Ovary (tissue), 9 donors: Measurements from ENCODE around the gene CHST13. TPM values are rescaled to one million over a fixed set of nuclear protein-coding genes. Genes with fewer than 3 reads are reported as not detected.

Source experiments
- DNase-seq, 5 donors: peaks; one replicate each; pipeline ENCODE4 v3.0.0-alpha.2; 2019 to 2020
- H3K27ac ChIP-seq, 2 donors: fragments of 200-600 bp; one replicate each; pipeline versions ENCODE4 v1.5.1 to v1.8.0; 2019 to 2022
- H3K27me3 ChIP-seq: fragments of 200-600 bp; one replicate; pipeline ENCODE4 v1.8.0; 2022
- H3K36me3 ChIP-seq: fragments of 200-600 bp; sonication (generic); one replicate; pipeline ENCODE4 v1.5.1; 2019
- H3K4me1 ChIP-seq: one replicate; pipeline ENCODE4 v1.8.1; 2013; ENCODE audit warnings: mild to moderate bottlenecking, moderate library complexity; ENCODE audit not compliant: insufficient read depth
- H3K4me3 ChIP-seq: fragments of 200-600 bp; sonication (generic); one replicate; pipeline ENCODE4 v1.5.1; 2017
- H3K9me3 ChIP-seq, 2 donors: fragments of 200-600 bp in 1 of 2; sonication (generic) in 1 of 2; one replicate each; pipeline versions ENCODE4 v1.5.1 to v1.8.1; 2013 to 2019; ENCODE audit warnings: mild to moderate bottlenecking in 1 of 2, moderate library complexity in 1 of 2
- EP300 ChIP-seq: sonication (generic); formaldehyde crosslinking; IDR thresholded peaks from one replicate; pipeline ENCODE4 v1.6.1; 2017; ENCODE audit warnings: antibody characterized with exemption
- POLR2A ChIP-seq: fragments of 450-650 bp; IDR thresholded peaks from one replicate; pipeline ENCODE4 v1.6.1; 2017; ENCODE audit warnings: antibody characterized with exemption, mild to moderate bottlenecking, moderate library complexity
- WGBS, 3 donors: extraction: QIAGEN DNeasy Blood & Tissue Kit in 1 of 3; methylation state at CpG; one replicate each; pipeline versions ENCODE4 v1.1.5 to v1.1.7; 2013 to 2017; 5-methylcytosine and 5-hydroxymethylcytosine counted together
- intact Hi-C, 4 donors: fragments of 100-400 bp; cut with DNase I; formaldehyde crosslinking; loops; one replicate each; pipeline versions ENCODE4 v1.11.0 to v1.15.1; 2022 to 2023
- polyA plus RNA-seq, 2 donors: library from polyadenylated mRNA; stranded (reverse); fragments of 200-250 nt in 1 of 2; fragments of 350-450 nt in 1 of 2; fragmentation: Illumina TruSeq in 1 of 2; extraction: RNeasy Lipid Tissue Mini Kit (QIAGEN cat#74804) in 1 of 2; gene quantifications; one replicate each; pipeline ENCODE4 v1.2.3, GENCODE V29; 2013 to 2014
- total RNA-seq, 7 donors: library from RNA; depleted of rRNA in 2 of 7; stranded (reverse); fragments of >200 nt in 2 of 7; fragmentation: NEBNext Ultra II Directional in 3 of 7; extraction: Animal tissue kit (Norgen Biotek cat#: 25700) in 3 of 7; gene quantifications; one replicate each; pipeline versions ENCODE4 v1.1.0 to v1.2.4, GENCODE V29; 2016 to 2023
- TF ChIP-seq, protein P1 (sequence below), 3 donors: fragments of 450-650 bp in 2 of 3; fragments of 200-600 bp in 1 of 3; IDR thresholded peaks; one replicate each; pipeline versions ENCODE4 v1.5.1 to v1.8.0; 2016 to 2022; ENCODE audit warnings: antibody characterized with exemption in 3 of 3, mild to moderate bottlenecking in 1 of 3
- donor health status: DM: no; HTN: no; CAD: no; lungs with moderate emphysema.
- donor health status: DM: no; HTN: no; CAD: no.
- donor health status: Bipolar disorder and iron deficiency.
- donor health status: DM: yes; HTN: yes; CAD: no.
- donor health status: DM: no; HTN: no; CAD: no.
- donor health status: DM: yes; HTN: yes; CAD: no.

CHST13 gene
- total and polyA plus RNA-seq, 9 donors: 0.12 to 0.87 (median 0.31) TPM; not detected in 4

DNA sequence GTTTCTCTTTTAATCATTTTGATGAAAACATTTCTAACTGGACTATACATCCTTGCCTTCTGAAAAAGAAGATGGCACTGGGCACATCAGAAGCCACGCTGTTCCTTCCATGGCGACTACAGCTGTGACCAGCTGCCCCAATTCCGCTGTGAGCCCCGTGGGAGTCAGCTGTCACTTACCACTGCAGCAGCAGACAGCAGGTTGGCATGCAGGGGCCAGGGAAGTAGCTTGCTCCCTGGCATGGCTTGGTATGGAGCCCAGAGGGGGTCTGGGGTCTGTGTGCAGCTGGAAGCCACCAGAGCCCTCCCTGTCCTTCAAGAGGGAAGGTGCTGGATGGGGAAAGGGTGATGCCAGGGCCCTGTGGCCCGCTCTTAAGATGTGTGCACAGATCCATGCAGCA, 43.7 kb upstream of the CHST13 start:
- intact Hi-C loops: no loop called here
- H3K27me3 ChIP-seq: no peaks in the 10 kb centered on the region
- no peaks in the 10 kb centered on the region for H3K4me1 ChIP-seq
- DNase-seq: no peak
- H3K9me3 ChIP-seq: no peaks in the 10 kb centered on the region
- 69 to 77% (median 74%) methylated on average over 5 of the region's 5 CpGs for WGBS, 3 donors
- H3K4me3 ChIP-seq: no peak overlapping the region
- TF ChIP-seq, protein P1, sequence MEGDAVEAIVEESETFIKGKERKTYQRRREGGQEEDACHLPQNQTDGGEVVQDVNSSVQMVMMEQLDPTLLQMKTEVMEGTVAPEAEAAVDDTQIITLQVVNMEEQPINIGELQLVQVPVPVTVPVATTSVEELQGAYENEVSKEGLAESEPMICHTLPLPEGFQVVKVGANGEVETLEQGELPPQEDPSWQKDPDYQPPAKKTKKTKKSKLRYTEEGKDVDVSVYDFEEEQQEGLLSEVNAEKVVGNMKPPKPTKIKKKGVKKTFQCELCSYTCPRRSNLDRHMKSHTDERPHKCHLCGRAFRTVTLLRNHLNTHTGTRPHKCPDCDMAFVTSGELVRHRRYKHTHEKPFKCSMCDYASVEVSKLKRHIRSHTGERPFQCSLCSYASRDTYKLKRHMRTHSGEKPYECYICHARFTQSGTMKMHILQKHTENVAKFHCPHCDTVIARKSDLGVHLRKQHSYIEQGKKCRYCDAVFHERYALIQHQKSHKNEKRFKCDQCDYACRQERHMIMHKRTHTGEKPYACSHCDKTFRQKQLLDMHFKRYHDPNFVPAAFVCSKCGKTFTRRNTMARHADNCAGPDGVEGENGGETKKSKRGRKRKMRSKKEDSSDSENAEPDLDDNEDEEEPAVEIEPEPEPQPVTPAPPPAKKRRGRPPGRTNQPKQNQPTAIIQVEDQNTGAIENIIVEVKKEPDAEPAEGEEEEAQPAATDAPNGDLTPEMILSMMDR (IDR thresholded peaks at IDR 0.05): no peak
- no peak overlapping the region for H3K27ac ChIP-seq
- no peaks in the 10 kb centered on the region for H3K36me3 ChIP-seq

DNA sequence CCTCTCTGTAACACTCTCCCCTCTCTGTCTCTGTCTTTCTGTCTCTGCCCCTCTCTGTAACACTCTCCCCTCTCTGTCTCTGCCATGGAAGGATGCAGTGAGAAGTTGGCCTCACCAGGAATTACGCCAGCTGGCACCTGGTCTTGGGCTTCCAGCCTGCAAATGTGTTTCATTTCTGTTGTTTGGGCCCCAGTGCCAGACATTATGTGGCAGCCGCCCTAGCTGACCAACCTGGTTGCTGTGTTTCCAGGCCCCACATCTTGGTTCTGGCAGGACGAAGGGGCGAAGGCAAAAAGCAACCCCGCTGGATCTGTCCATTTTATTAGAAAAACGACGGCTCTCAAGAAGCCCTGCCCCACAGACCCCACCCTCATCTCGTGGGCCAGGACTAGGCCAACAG, 43.1 kb upstream of the CHST13 start:
- no peak overlapping the region for H3K27ac ChIP-seq
- 72 to 75% (median 75%) methylated on average over 8 of the region's 8 CpGs for WGBS, 3 donors
- no peak overlapping the region for H3K4me3 ChIP-seq
- H3K4me1 ChIP-seq: no peaks in the 10 kb centered on the region
- intact Hi-C loops: no loop called here
- H3K27me3 ChIP-seq: no peaks in the 10 kb centered on the region
- no peaks in the 10 kb centered on the region for H3K36me3 ChIP-seq
- TF ChIP-seq EP300 (no peak), POLR2A (no peak)
- TF ChIP-seq, protein P1 (IDR thresholded peaks at IDR 0.05): no peak
- DNase-seq: no peak
- H3K9me3 ChIP-seq: no peaks in the 10 kb centered on the region

DNA sequence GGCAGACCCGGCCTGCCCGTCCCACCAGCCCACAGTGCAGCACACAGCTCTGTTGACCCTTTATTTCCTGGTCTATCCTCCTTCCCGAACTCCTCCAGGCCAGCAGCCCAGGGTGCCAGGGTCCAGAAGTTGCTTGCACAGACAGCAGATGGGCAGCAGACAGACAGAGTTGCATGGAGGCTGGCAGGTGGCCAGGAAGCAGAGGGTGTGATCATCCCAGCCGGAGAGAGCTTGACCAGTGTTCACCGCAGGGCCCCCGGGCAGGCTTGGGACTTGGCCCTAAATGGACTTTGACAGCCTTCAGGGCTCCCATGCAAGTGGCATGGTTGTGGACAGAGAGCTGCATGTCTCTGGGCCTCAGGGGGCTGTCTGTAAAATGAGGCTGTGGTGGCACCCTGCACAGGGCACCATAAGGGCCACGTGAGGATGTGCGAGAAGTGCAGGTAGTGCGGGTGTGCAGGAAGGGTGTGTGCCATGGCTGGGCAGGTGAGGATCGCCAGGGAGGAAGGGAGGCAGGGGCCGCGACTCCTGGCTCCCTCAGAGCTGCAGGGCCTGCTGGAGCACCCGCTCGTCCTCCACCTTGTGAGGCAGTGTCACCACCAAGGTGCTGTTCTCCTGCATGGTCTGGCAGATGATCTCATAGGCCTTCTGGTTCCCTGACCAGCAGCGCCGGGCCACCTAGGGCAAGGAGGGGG, 42.0 kb upstream of the CHST13 start:
- TF ChIP-seq EP300: no peak
- TF ChIP-seq POLR2A: no peak
- Histone ChIP-seq H3K9me3 (no peaks in the 10 kb centered on the region), H3K27ac (no peak overlapping the region), H3K4me3 (no peak overlapping the region), H3K27me3 (no peaks in the 10 kb centered on the region), H3K4me1 (no peaks in the 10 kb centered on the region), H3K36me3 (no peaks in the 10 kb centered on the region)
- intact Hi-C loops: no loop called here
- 77 to 85% (median 84%) methylated on average over 16 of the region's 16 CpGs for WGBS, 3 donors
- peak in 1 of 5 donors; percentile 43 for DNase-seq

DNA sequence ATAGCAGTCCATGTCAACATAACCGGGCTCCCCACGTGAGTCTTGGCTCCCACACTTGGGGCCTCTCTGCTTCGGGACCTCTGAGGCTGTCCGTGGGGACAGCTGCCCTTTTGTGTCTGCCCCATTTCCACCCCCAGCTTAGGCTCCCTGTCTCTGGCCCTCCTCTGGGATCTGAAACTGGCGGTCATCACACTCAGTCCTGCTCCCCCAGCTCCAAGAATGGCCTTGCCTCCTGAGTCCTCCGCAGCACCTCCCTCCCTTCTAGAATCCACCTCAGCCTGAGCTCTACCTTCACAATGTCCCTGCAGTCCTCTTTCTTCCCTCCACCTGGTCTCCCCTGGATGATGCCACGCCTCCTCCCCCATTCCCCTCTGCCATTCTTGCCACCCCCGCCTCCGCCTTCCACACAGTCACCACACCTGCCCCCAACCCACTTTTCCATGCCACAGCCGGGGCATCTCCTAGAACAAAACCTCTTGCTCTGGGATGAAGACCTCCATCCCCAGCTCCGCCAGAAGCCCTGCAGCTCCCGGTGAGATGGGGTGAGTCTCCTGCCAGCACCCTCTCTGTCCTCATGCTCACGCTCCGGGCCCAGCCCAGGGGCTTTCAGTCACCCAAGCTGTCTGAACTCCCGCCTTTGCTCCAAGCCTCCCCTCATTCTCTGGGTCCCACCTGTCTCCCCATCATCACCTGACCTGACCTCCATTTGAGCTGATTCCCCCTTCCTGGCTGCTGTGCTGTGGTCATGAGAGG, 41.3 kb upstream of the CHST13 start:
- Histone ChIP-seq H3K4me1 (no peaks in the 10 kb centered on the region), H3K27ac (no peak overlapping the region), H3K9me3 (no peaks in the 10 kb centered on the region), H3K4me3 (no peak overlapping the region), H3K27me3 (no peaks in the 10 kb centered on the region), H3K36me3 (no peaks in the 10 kb centered on the region)
- intact Hi-C loops: no loop called here
- no peak for DNase-seq
- 87 to 94% (median 88%) methylated on average over 15 of the region's 15 CpGs for WGBS, 3 donors
- TF ChIP-seq EP300 (no peak), POLR2A (no peak)
- TF ChIP-seq, protein P1 (IDR thresholded peaks at IDR 0.05): no peak

DNA sequence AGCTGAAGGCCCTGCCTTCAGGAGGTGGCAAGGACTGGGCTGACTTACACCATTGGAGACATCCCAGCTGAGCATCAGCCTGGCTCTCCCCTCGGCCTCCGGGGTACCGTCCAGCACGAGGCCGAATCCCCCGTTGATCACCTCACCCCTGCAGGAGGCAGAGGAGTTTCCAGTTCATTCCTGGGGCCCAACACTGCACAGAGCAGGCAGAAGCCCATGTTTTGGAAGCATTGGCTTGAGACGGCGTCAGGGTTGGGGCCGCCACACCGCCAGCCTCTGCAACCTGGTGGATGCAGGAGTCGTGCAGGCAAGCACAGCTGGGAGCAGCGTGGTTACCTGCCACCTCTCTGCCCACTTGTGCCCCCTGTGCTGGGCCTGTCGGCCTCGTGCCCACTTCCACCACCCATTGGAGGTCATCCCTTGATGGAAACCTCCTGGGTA, 40.6 kb upstream of the CHST13 start:
- H3K27ac ChIP-seq: no peak overlapping the region
- no peaks in the 10 kb centered on the region for H3K27me3 ChIP-seq
- no peaks in the 10 kb centered on the region for H3K36me3 ChIP-seq
- no peaks in the 10 kb centered on the region for H3K4me1 ChIP-seq
- intact Hi-C loops: no loop called here
- 82 to 91% (median 89%) methylated on average over 14 of the region's 14 CpGs for WGBS, 3 donors
- no peaks in the 10 kb centered on the region for H3K9me3 ChIP-seq
- no peak for DNase-seq
- TF ChIP-seq POLR2A (no peak), EP300 (no peak)
- TF ChIP-seq, protein P1 (IDR thresholded peaks at IDR 0.05): no peak
- H3K4me3 ChIP-seq: no peak overlapping the region
